GM12875 (cell line): ENCODE data around the gene UBXN7.
"Not testable (repeated sequence)": the region's sequence is repeated elsewhere in the genome, so short reads cannot be mapped to it uniquely, and the experiment has no call there.

Source experiments
- H3K4me3 ChIP-seq: one replicate; pipeline ENCODE4 v1.5.1; 2011; ENCODE audit warnings: low read depth, low read length, control low read depth
- CTCF ChIP-seq: IDR thresholded peaks from 2 replicates; pipeline ENCODE4 v1.5.1; 2011; ENCODE audit warnings: low read depth, mild to moderate bottlenecking, control low read depth, inconsistent platforms, low read length, moderate library complexity, borderline replicate concordance; ENCODE audit not compliant: insufficient read depth

The UBXN7 gene

DNA sequence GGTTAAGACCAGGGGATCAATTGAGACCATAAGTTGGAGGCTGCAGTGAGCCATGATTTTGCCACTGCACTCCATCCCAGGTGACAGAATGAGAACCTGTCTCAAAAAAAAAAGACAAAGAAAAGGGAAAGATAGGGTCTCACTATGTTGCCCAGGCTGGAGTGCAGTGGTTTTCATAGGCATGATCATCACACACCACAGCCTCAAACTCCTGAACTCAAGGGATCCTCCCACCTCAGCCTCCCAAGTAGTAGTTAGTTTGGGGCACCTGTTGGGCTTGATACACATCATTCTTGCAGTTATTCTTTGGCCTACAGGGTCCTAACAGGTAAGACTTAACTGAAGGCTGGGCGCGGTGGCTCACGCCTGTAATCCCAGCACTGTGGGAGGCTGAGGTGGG, 42.1 kb downstream of the UBXN7 start:
- H3K4me3 ChIP-seq, result no peak overlapping the region
- no peak for TF ChIP-seq CTCF

GRCh38 chr3:196388956-196389355, 43.3 kb downstream of the UBXN7 start:
- TF ChIP-seq CTCF, result no peak

GRCh38 chr3:196387941-196388340, 44.3 kb downstream of the UBXN7 start:
- H3K4me3 ChIP-seq, result not testable (repeated sequence)

More at GRCh38 chr3:196388956-196389355, 43.3 kb downstream of the UBXN7 start:
- no peak overlapping the region for H3K4me3 ChIP-seq

DNA sequence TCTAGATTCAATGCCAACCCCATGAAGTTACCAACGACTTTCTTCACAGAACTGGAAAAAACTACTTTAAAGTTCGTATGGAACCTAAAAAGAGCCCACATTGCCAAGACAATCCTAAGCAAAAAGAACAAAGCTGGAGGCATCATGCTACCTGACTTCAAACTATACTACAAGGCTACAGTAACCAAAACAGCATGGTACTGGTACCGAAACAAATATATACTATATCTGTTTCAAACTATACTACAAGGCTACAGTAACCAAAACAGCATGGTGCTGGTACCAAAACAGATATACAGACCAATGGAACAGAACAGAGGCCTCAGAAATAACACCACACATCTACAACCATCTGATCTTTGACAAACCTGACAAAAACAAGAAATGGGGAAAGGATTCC, 45.4 kb downstream of the UBXN7 start:
- not testable (repeated sequence) for H3K4me3 ChIP-seq

- not testable (repeated sequence) for H3K4me3 ChIP-seq
These were observed 46.2 kb downstream of the UBXN7 start for GRCh38 chr3:196386034-196386433.

- not testable (repeated sequence) for H3K4me3 ChIP-seq
These were observed 46.8 kb downstream of the UBXN7 start for GRCh38 chr3:196385446-196385845.

- H3K4me3 ChIP-seq, result no peak overlapping the region
- TF ChIP-seq CTCF, result no peak
These were observed 53.9 kb downstream of the UBXN7 start for GRCh38 chr3:196378146-196378841.

GRCh38 chr3:196377321-196377720, 54.9 kb downstream of the UBXN7 start:
- no peak overlapping the region for H3K4me3 ChIP-seq
- TF ChIP-seq CTCF, result no peak

GRCh38 chr3:196365736-196366135, 66.5 kb downstream of the UBXN7 start:
- H3K4me3 ChIP-seq, result no peak overlapping the region
- TF ChIP-seq CTCF, result no peak
